ENCODE results near the gene TRPC4AP.

Gene TRPC4AP

DNA sequence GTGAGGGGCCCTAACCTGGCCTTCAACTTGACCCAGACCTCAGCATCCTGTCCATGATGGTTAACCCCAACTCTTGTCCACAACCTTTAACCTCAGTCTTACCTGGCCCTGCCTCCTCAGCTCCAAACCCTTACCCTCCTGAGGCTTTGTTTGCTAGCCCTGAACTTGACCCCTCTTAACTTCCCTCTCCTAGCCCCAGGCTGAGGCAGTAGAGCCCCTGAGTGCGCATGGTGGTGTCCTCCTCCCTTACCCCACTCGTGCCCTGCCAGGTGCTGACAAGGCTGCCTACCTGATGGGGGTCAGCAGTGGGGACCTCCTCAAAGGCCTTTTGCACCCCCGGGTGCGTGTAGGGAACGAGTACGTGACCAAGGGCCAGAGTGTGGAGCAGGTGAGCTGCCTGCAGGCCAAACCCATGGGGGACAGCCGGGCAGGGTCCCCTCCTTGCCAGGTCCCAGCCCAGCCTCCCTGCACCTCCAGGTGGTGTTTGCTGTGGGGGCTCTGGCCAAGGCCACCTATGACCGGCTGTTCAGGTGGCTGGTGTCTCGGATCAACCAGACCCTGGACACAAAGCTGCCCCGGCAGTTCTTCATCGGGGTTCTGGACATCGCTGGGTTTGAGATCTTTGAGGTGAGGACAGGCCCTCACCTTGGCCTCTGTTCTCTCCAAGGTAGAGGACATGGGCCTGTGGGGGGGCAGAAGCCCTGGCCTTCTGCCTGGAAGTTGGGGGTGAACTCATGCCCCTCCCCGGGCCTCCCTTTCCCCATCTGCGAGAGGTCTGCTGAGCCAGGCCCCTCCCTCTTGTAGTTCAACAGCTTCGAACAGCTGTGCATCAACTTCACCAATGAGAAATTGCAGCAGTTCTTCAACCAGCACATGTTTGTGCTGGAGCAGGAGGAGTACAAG, 105.1 kb downstream of the TRPC4AP start:
- no peak for DNase-seq (ENCODE audit: low read depth)

GRCh38 chr20:34986311-34987287, 106.0 kb downstream of the TRPC4AP start:
- no peak for DNase-seq (ENCODE audit: low read depth)

GRCh38 chr20:34985461-34986310, 106.9 kb downstream of the TRPC4AP start:
- no peak for DNase-seq (ENCODE audit: low read depth)

DNA sequence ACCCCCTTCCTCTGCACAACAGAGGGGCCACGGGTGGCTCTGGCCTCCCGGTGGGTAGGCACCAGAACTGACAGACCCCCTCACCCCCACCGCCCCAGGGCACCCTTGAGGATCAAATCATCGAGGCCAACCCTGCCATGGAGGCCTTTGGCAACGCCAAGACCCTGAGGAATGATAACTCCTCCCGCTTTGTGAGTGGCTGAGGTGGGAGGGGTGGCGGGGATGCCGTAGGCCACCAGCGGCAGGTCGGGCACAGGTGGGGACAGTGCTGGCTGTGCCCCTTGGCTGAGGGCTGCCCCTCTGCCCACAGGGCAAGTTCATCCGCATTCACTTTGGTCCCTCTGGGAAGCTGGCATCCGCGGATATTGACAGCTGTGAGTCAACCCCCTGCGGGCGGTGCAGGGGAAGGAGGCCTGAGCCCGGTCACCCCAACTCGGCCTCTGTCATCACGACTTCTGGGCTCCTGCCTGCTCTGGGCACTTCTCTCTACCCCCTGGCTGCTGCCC, 107.8 kb downstream of the TRPC4AP start:
- DNase-seq (ENCODE audit: low read depth), result no peak

GRCh38 chr20:34983995-34984735, 108.4 kb downstream of the TRPC4AP start:
- DNase-seq (ENCODE audit: low read depth), result no peak

- no peak for DNase-seq (ENCODE audit: low read depth)
These were observed 109.4 kb downstream of the TRPC4AP start for GRCh38 chr20:34983089-34983820.

GRCh38 chr20:34982270-34983088, 110.1 kb downstream of the TRPC4AP start:
- DNase-seq (ENCODE audit: low read depth), result no peak

GRCh38 chr20:34980543-34981233, 111.9 kb downstream of the TRPC4AP start:
- DNase-seq (ENCODE audit: low read depth), result no peak

DNA sequence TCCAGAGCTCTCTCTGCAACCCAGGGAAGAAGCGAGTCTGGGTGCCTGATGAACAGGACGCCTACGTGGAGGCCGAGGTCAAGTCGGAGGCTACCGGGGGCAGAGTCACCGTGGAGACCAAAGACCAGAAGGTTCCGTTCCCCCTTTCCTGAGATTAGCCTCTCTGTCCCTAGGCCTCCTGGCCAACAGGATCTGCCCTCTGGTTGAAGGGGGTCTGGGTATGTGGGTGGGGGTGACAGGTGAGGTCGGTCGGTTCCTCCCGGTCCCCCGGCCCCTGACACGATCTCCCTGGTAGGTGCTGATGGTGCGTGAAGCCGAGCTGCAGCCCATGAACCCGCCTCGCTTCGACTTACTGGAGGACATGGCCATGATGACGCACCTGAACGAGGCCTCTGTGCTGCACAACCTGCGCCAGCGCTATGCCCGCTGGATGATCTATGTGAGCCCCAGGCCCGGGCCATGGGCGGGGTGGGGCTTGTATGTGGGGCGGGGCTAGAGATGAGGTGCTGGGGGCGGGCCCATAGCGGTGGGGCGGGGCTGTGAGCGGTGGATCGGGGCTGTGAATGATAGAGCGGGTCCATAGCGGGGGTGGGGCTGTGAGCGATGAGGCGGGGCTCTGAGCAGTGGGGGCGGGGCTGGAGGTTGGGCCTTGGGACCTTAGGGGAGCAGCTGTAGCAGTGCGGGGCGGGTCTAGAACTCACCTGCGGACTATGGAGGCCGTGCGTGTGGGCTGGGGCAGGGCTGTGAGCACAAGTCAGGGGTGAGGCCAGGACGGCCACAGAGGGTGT, 113.0 kb downstream of the TRPC4AP start:
- no peak for DNase-seq (ENCODE audit: low read depth)

- no peak for DNase-seq (ENCODE audit: low read depth)
These were observed 114.4 kb downstream of the TRPC4AP start for GRCh38 chr20:34978092-34978744.

DNA sequence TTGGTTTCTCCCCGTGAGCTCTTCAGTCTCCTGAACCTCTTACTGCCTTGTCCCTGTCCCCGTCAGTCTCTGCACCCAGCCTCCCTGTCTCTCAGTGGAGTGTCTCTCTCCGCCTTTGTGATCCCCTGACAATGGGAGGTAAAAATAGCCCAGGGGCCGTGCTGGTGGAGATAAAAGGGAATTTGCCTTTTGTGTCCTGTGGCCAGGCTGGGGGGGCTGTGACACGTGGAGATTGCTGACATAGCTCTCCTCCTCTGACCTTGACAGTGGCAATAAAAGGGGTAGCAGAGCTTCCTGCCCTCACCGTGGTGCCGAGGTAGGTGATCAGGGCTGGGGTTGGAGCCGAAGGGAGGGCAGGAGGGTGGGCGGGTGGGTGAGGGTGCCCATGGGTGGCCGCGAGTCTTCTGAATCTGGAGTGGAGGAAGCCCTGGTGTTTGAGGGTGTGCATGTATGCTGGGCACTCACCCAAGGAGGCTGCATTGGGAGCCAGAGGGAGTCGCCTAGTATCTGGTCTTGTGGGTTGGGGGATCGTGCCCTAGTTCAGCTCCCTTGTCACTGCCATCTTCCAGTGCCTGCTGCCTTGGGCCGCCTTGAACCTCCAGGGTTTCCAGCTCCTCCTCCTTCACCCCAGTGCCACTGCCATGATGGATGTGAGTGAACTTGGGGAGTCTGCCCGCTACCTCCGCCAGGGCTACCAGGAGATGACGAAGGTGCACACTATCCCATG, 115.1 kb downstream of the TRPC4AP start:
- no peak for DNase-seq (ENCODE audit: low read depth)

DNA sequence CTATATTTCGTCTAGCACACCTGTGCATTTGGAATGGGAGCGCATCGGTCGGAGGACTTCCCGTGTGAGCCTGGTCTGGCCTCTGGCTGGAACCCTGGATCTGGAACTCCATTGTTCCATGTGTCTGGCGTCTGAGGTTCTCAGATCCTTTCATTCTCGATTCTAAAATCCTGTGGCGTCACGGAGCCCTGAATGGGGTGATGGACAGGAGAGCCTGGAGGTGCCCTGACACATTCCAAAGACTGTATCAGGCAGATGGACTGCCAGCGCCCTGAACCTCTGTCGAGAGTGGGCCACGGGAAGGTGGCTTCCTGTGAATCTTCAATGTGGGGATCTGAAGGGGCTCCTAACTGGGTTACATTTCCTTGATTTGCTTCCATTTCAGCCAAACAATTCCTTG, 116.3 kb downstream of the TRPC4AP start:
- DNase-seq (ENCODE audit: low read depth), result no peak

DNA sequence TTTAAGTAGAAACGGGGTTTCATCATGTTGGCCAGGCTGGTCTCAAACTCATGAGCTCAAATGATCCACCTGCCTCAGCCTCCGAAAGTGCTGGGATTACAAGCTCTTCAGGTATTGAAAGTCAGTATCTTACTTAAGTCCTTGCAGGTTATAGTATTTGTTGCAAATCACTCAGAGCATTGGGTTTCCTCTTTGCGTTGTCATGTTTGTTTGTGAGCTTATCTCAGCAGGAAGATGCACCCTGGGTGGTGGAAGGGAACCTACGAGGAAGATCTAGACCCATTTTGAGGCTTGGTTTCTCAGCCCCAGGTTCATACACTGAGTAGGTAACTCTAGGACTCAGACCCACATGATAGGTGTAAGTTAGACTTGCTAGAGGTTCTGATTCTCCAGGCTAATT, 118.4 kb downstream of the TRPC4AP start:
- DNase-seq (ENCODE audit: low read depth), result no peak

DNA sequence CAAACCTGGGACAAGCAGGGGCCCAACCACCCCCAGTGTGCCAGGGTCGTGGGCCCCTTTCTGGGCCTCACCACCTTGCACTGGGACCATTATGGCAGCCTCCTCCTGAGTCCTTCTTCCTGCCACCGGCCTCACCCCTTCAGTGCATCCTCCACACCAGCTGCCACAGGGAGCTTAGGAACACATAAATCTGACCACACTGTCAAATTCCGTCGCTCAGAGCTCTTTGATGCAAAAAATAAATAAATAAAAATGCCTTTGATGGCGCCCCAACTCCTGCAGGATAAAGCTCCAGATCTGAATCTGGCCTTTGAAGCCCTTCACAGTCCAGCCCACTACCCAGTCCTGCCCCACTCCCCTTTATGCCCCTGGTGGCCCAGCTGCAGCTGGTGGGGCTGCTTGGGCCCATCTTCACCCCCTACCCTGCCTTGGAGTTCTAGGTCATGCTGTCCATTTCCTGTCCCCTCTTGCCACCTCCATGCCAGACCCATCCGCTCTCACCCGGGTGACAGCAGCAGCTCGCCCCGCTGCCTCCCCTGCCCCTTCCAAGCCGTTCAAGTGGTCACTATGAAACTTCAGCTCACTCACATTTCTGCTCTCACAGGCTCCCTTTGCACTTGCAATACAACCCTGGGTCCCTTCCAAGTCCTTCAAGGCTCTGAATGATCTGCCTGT, 120.9 kb downstream of the TRPC4AP start:
- DNase-seq (ENCODE audit: low read depth), result no peak

DNA sequence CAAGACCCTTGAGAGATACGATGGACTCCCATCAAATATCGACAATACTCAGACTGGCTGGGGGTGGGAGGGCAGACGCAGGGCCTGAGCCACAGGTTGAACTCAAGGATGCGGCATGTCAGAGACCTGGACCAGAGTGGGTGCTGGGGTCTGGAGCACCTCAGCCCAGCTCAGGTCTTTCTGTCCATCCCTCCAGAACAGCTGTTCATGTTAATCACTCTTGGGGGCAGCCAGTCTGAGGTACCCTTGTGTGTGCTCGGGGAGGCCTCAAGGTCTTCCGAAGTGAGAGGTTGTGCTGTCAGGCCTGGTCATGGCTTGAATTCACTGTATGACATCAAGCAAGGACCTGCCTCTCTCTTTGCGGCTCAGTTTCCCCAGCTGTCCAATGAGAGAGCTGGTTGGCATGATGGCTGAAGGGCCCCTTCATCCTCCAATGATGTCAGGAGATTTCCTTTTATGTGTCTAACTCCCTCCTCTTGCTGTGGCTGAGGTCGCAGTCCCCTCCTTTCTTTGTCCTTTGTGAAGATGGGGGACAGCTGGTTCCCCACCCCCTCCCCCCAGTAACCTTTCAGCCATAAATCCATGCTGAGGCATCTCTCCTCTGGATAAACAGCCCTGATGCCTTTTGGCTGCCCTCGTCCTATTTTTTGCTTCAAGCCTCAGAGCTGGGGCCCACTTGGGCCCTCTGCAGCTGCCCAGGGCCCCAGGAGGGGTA, 121.6 kb downstream of the TRPC4AP start:
- DNase-seq (ENCODE audit: low read depth), result no peak

All from T-helper 22 cell (primary cell).